Activated CD4-positive, alpha-beta T cell treated with anti-CD3 and anti-CD28 coated beads for 36 hours (primary cell): ENCODE measurements around the gene SHISA5. TPM values are rescaled to one million over a fixed set of nuclear protein-coding genes. Genes with fewer than 3 reads are reported as not detected.
"Not testable (repeated sequence)": the region's sequence is repeated elsewhere in the genome, so short reads cannot be mapped to it uniquely, and the experiment has no call there.

Experiments
- ATAC-seq: fragments of 200-7000 bp; cut with Tn5 transposase; one replicate; pipeline ENCODE4 v1.10.0; 2021; ENCODE audit warnings: mild to moderate bottlenecking, moderate library complexity
- CTCF ChIA-PET: fragments of 350-600 bp; sonication (Branson Sonifier 250); formaldehyde crosslinking; loops from one replicate; lab custom pipeline; 2021; ENCODE audit warnings: antibody characterized with exemption; lab: Charles Lee
- POLR2A ChIA-PET: fragments of 350-600 bp; sonication (Branson Sonifier 250); formaldehyde crosslinking; loops from one replicate; lab custom pipeline; 2021; ENCODE audit warnings: antibody characterized with exemption, inconsistent platforms; lab: Charles Lee
- DNase-seq: peaks from one replicate; pipeline ENCODE4 v3.0.0-alpha.2; 2020
- H3K27ac Mint-ChIP-seq: one replicate; pipeline ENCODE4 v1.8.0; 2021; ENCODE audit warnings: mixed read lengths
- H3K27me3 Mint-ChIP-seq: one replicate; pipeline ENCODE4 v1.8.0; 2021; ENCODE audit warnings: mixed read lengths
- H3K36me3 Mint-ChIP-seq: one replicate; pipeline ENCODE4 v1.8.0; 2021; ENCODE audit warnings: low read depth, mixed read lengths
- H3K4me1 Mint-ChIP-seq: one replicate; pipeline ENCODE4 v1.8.0; 2021; ENCODE audit warnings: mixed read lengths
- H3K4me3 Mint-ChIP-seq: one replicate; pipeline ENCODE4 v1.8.0; 2021; ENCODE audit warnings: mild to moderate bottlenecking, moderate library complexity, mixed read lengths
- H3K9me3 Mint-ChIP-seq: one replicate; pipeline ENCODE4 v1.8.0; 2021; ENCODE audit warnings: low read depth, mixed read lengths
- intact Hi-C, 2 experiments: fragments of 100-400 bp; cut with DNase I in 1 of 2; cut with micrococcal nuclease in 1 of 2; formaldehyde crosslinking; loops; one replicate each; pipeline versions ENCODE4 v1.14.2 to v1.15.1; 2022 to 2024; cut with DNase I, micrococcal nuclease
- total RNA-seq, 2 experiments: library from RNA; stranded (reverse); gene quantifications; one replicate each; pipeline ENCODE4 v1.2.3, GENCODE V29; 2021

Gene SHISA5
- total RNA-seq, 2 experiments from 2014 or later: 52.9 to 68.8 TPM

DNA sequence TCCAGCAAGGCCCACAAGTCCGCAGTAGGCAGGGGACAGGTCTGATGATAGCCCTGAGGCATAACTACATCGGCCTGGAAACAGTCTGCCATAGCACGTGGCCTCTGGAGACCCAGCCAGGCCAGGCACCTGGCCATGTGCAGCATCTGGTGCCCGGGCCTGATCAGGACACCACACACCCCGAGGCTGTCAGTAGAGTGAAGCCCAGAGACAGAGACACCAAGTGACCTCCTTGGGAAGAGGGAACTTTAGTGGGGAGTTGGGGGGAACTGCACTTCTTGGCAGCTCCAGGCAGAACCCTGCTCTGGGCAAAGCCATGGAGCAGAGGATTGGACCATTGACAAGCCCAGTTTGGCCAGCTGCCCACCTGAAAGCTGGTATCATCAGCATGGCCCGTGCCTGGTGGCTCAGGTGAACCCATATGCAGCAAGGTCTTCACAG, 1.2 kb downstream of the SHISA5 start:
- no peaks in the 10 kb centered on the region for H3K27me3 Mint-ChIP-seq
- ChIA-PET POLR2A (no interaction called here), CTCF (no interaction called here)
- H3K4me1 Mint-ChIP-seq: peaks cover 43% of the 10 kb centered on the region
- peak overlapping the region; percentile 72 for H3K4me3 Mint-ChIP-seq
- DNase-seq (no peak), ATAC-seq (no peak)
- H3K9me3 Mint-ChIP-seq: no peaks in the 10 kb centered on the region
- intact Hi-C loops: loop anchor here in 1 of 2 experiments (10.0 kb wide), 1 partner anchor 58 kb away; the partner anchor contains the start of genes ATRIP, CCDC51 and TMA7
- H3K27ac Mint-ChIP-seq: peak overlapping the region; percentile 37
- H3K36me3 Mint-ChIP-seq: peaks cover 6% of the 10 kb centered on the region

DNA sequence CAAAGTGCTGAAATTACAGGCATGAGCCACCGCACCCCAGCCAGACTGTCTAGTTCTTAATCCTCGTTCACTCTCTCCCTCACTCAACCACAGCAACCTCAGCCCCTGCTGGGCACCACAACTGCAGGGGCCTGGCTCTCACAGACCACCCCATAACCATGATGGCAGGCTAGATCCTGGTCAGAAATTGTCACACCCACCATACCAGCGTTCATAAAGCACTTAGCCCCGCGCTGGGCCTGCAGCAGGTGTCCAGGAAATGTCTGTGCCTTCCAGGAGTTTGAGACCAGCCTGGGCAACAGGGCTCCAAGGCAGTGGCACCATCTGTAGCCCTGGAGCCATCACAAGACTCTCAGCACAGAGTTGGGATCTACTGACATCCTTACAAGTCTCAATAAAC, 1.9 kb downstream of the SHISA5 start:
- H3K27ac Mint-ChIP-seq: no peak overlapping the region

DNA sequence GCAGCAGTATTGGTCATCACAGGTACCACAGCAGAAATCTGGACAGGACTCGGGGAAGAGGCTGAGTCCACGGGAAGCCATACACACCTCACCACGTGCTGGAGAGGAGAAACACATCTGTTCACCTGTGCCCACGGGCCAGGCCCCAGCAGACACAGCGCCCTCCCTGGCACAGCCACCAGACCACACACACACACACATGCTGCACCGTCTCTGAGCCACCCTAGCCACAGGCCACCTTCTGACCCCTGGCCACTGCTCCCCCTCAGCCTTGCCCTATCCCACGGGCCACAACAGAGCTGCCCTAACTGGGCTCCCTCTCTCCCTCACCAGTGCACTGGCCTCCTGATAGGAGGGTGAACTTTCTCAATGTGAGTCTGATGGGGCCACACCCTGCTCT, 2.8 kb downstream of the SHISA5 start:
- no peak overlapping the region for H3K4me3 Mint-ChIP-seq
- no peaks in the 10 kb centered on the region for H3K27me3 Mint-ChIP-seq
- intact Hi-C loops: loop anchor here in 1 of 2 experiments (10.0 kb wide), 1 partner anchor 56 kb away; the partner anchor contains the start of genes ATRIP, CCDC51 and TMA7
- no peaks in the 10 kb centered on the region for H3K9me3 Mint-ChIP-seq
- no peak for ATAC-seq
- peaks cover 7% of the 10 kb centered on the region for H3K36me3 Mint-ChIP-seq
- ChIA-PET CTCF (interaction anchor here (0.7 to 1.4 kb wide), 3 partner anchors 27 to 65 kb away, joined by 3 to 7 read pairs (median 3); no protein-coding TSS in a partner anchor), POLR2A (interaction anchor here (0.7 kb wide), 1 partner anchor 260 kb away, joined by 3 read pairs; the partner anchor contains the start of gene ZNF589)
- peaks cover 29% of the 10 kb centered on the region for H3K4me1 Mint-ChIP-seq
- peak overlapping the region; percentile 10 for H3K27ac Mint-ChIP-seq
- no peak for DNase-seq

More for the DNA sequence above, 1.9 kb downstream of the SHISA5 start:
- POLR2A ChIA-PET: no interaction called here
- Mint-ChIP-seq H3K4me3 (no peak overlapping the region), H3K36me3 (peaks cover 7% of the 10 kb centered on the region), H3K27me3 (no peaks in the 10 kb centered on the region), H3K9me3 (no peaks in the 10 kb centered on the region), H3K4me1 (peaks cover 37% of the 10 kb centered on the region)
- CTCF ChIA-PET: no interaction called here
- ATAC-seq (no peak), DNase-seq (no peak)
- intact Hi-C loops: loop anchor here in 1 of 2 experiments (10.0 kb wide), 1 partner anchor 57 kb away; the partner anchor contains the start of genes ATRIP, CCDC51 and TMA7

DNA sequence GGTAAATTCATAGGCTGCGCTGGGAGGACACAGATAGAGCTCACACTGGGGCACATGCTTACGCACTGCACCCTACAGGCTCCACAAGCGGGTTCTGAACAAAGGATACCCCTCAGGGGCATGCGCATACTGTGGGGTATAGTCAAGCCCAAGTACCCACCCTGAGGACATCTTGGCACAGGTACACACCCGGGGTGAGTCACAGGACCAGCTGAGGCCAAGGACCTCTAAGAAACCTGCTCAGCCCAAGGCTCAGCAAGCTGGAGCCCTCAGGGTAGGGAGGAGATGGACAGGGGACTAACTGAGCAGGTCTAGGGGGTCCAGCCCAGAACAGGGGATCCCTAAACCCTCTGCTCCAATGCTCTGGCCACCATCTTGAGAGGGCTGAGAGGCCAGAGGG, 3.3 kb downstream of the SHISA5 start:
- CTCF ChIA-PET: interaction anchor here (1.1 to 1.4 kb wide), 2 partner anchors 55 to 65 kb away, joined by 3 to 7 read pairs; no protein-coding TSS in a partner anchor
- no peak overlapping the region for H3K27ac Mint-ChIP-seq
- intact Hi-C loops: loop anchor here in 1 of 2 experiments (10.0 kb wide), 1 partner anchor 56 kb away; the partner anchor contains the start of genes ATRIP, CCDC51 and TMA7
- H3K36me3 Mint-ChIP-seq: peaks cover 7% of the 10 kb centered on the region
- H3K4me3 Mint-ChIP-seq: no peak overlapping the region
- ATAC-seq (no peak), DNase-seq (no peak)
- H3K4me1 Mint-ChIP-seq: peaks cover 26% of the 10 kb centered on the region
- no peaks in the 10 kb centered on the region for H3K27me3 Mint-ChIP-seq
- H3K9me3 Mint-ChIP-seq: no peaks in the 10 kb centered on the region
- POLR2A ChIA-PET: no interaction called here

DNA sequence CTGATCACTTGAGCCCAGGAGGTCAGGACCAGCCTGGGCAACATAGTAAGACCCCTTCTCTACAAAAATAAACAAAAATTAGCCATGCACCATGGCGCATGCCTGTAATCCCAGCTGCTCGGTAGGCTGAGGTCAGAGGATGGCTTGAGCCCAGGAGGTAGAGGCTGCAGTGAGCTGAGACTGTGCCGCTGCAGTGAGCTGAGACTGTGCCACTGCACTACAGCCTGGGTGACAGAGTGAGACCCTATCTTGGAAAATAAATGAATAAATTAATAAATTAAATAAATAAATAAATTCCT, 10.8 kb downstream of the SHISA5 start:
- Mint-ChIP-seq H3K27me3 (no peaks in the 10 kb centered on the region), H3K4me1 (no peaks in the 10 kb centered on the region), H3K36me3 (peaks cover 4% of the 10 kb centered on the region), H3K4me3 (no peak overlapping the region), H3K27ac (no peak overlapping the region), H3K9me3 (no peaks in the 10 kb centered on the region)
- no peak for DNase-seq
- no peak for ATAC-seq
- ChIA-PET POLR2A (no interaction called here), CTCF (no interaction called here)
- intact Hi-C loops: no loop called here

DNA sequence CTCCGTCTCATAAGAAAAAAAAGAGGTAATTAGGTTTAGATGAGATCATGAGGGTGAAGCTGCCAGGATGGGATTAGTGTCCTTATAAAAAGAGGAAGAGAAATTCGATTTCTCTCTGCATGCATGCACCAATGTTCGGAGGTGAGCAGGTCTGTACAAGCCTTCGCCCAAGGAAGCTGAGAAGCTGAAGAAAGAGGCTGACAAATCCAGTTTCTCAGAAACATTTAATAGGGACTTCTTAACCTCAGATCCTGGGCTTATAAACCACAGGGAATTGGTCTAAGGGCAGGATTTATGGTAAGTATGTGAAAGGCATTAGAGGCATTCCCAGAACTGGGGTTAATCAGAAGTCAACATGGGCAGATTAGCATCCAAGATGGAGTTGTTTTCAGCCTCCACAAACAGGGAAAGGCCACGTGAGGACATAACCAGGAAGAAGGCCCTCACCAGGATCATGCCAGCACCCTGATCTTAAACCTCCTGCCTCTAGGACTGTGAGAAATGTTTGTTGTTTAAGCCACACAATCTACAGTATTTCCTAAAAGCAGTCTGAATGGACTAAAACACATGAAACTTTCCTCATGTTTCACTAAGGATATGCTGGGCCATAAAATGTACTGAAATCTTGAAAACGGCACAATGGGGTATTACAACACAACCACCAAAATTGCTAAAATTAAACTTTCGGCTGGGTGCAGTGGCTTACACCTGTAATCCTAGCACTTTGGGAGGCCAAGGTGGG, 11.3 kb downstream of the SHISA5 start:
- ATAC-seq: no peak
- Mint-ChIP-seq H3K36me3 (peaks cover under 1% of the 10 kb centered on the region), H3K27ac (no peak overlapping the region), H3K9me3 (no peaks in the 10 kb centered on the region), H3K4me3 (no peak overlapping the region), H3K4me1 (no peaks in the 10 kb centered on the region), H3K27me3 (no peaks in the 10 kb centered on the region)
- intact Hi-C loops: no loop called here
- DNase-seq: no peak
- CTCF ChIA-PET: no interaction called here
- POLR2A ChIA-PET: no interaction called here

DNA sequence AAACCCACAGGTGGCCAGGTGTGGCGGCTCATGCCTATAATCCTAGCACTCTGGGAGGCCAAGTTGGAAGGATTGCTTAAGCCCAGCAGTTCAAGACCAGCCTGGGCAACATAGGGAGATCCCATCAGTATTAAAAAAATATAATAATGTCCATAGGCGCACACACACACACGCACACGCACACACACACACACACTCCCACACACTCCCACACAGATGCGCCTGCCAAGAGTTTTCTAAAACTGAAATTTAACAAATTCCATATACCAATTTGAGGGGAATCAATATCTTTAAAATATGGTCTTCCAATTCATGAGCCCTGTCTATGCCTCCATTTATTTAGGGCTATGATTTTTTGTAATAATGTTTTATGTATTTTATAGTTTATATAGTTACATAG, 17.0 kb downstream of the SHISA5 start:
- intact Hi-C loops: no loop called here
- no peaks in the 10 kb centered on the region for H3K9me3 Mint-ChIP-seq
- H3K36me3 Mint-ChIP-seq: no peaks in the 10 kb centered on the region
- H3K4me3 Mint-ChIP-seq: no peak overlapping the region
- no peaks in the 10 kb centered on the region for H3K4me1 Mint-ChIP-seq
- no peak overlapping the region for H3K27ac Mint-ChIP-seq
- ChIA-PET CTCF (no interaction called here), POLR2A (no interaction called here)
- ATAC-seq: no peak
- no peak for DNase-seq
- H3K27me3 Mint-ChIP-seq: no peaks in the 10 kb centered on the region

DNA sequence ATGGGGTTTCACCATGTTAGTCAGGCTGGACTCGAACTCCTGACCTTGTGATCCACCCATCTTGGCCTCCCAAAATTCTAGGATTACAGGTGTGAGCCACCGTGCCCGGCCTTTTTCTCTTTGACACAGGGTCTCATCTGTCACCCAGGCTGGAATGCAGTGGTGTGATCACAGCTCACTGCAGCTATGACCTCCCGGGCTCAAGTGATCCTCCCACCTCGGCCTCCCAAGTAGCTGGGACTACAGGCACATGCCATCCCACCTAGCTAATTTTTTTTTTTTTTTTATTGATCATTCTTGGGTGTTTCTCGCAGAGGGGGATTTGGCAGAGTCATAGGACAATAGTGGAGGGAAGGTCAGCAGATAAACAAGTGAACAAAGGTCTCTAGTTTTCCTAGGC, 21.2 kb downstream of the SHISA5 start:
- H3K4me3 Mint-ChIP-seq, ATAC-seq, H3K27ac Mint-ChIP-seq, intact Hi-C loops, H3K27me3 Mint-ChIP-seq, H3K9me3 Mint-ChIP-seq, POLR2A ChIA-PET, DNase-seq, H3K36me3 Mint-ChIP-seq: not testable (repeated sequence)
- CTCF ChIA-PET: interaction anchor here (1.8 kb wide), 1 partner anchor 46 kb away, joined by 4 read pairs; no protein-coding TSS in a partner anchor
- peaks cover 21% of the 10 kb centered on the region for H3K4me1 Mint-ChIP-seq

DNA sequence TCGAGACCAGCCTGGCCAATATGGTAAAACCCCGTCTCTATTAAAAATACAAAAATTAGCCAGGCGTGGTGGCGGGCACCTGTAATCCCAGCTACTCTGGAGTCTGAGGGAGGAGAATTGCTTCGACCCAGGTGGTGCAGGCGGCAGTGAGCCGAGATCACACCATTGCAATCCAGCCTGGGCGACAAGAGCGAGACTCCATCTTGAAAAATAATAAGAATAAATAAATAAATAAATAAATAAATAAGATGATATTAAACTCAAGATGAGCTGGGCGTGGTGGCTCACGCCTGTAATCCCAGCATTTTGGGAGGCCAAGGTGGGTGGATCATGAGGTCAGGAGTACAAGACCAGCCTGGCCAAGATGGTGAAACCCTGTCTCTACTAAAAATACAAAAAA, 23.1 kb downstream of the SHISA5 start:
- H3K4me3 Mint-ChIP-seq, intact Hi-C loops, H3K9me3 Mint-ChIP-seq, POLR2A ChIA-PET, ATAC-seq, H3K27ac Mint-ChIP-seq, H3K27me3 Mint-ChIP-seq, DNase-seq, H3K36me3 Mint-ChIP-seq: not testable (repeated sequence)
- CTCF ChIA-PET: interaction anchor here (0.6 kb wide), 1 partner anchor 1284 kb away, joined by 3 read pairs; no protein-coding TSS in a partner anchor
- H3K4me1 Mint-ChIP-seq: peaks cover 27% of the 10 kb centered on the region

DNA sequence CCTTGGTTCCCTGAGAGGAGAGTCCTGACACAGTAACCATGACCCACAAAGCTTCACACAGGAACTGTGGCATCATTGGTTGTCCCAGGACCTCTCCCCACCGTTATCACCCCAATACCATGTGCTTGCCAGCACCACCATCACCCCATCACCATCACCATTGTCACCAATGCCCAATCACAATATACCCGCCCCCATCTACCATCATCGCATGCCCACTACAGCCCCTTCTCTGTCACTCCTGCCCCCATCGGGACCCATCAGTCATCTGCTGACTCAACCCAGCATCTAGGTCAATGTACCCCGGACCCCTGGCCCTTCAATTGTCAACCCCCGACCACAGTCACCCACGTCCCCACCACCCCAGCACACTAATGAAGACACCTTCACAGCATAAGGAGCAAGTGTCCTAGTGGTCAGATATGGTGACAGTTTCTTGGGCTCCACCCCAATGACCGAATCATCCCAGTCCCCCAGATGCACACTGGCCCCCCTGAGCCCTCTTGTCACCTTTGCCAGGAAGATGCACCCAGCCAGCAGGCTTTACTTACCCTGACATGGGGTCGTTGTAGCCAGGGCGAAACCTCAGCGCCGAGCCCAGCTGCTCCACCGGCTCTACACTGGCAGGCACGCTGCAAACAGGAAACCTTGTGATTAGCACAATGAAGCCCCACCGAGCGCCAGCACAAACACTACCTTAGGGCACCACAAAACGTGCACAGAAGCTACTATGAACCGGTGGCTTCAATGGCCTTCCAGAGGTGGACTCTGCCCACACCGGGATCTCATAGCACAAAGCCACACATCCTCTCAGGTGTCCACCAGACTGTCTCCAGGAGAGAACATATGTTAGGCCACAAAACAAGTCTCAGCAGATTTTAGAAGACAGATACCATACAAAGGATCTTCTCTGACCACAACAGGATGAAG, 25.1 kb downstream of the SHISA5 start:
- no peaks in the 10 kb centered on the region for H3K9me3 Mint-ChIP-seq
- ATAC-seq (peak; percentile 79), DNase-seq (peak; percentile 71)
- CTCF ChIA-PET: no interaction called here
- POLR2A ChIA-PET: no interaction called here
- peaks cover 6% of the 10 kb centered on the region for H3K36me3 Mint-ChIP-seq
- peak overlapping the region; percentile 60 for H3K4me3 Mint-ChIP-seq
- intact Hi-C loops: no loop called here
- peak overlapping the region; percentile 82 for H3K27ac Mint-ChIP-seq
- H3K27me3 Mint-ChIP-seq: no peaks in the 10 kb centered on the region
- peaks cover 31% of the 10 kb centered on the region for H3K4me1 Mint-ChIP-seq

DNA sequence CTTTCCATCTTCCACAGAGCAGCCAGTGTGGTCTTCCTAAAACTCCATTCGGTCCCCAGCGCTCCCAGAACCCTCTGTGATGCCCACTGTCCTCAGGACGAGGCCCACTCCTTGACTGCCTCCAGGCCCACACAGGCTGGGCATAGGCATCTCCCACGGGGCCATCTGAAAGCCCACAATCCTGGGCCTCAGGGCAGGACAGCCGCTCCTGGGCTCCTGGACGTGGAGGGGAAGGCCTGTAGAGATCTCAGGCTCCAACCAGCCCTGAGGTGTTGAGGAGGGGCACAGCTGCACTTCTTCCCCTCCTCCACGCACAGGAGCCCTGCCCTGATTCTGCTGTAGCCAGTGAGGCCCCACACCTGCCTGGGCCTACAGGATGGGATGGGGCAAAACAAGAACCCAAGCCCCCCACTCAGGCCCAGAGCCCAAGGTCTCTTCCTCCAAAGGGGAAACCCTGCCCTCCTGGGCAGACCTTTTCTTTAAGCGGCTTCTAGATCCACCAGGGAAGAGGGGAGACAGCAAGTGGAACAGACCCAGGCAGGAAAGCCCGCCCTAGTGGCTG, 25.9 kb downstream of the SHISA5 start:
- Mint-ChIP-seq H3K36me3 (peaks cover 6% of the 10 kb centered on the region), H3K9me3 (no peaks in the 10 kb centered on the region), H3K4me3 (peak overlapping the region; percentile 60), H3K27me3 (no peaks in the 10 kb centered on the region), H3K27ac (peak overlapping the region; percentile 82), H3K4me1 (peaks cover 39% of the 10 kb centered on the region)
- ATAC-seq (no peak), DNase-seq (no peak)
- intact Hi-C loops: no loop called here
- CTCF ChIA-PET: no interaction called here
- POLR2A ChIA-PET: no interaction called here
